HepG2 (cell line): Measurements from ENCODE around the gene FBXO24. TPM values are rescaled to one million over a fixed set of nuclear protein-coding genes. Genes with fewer than 3 reads are reported as not detected.
A peak's percentile ranks its signal among the peaks of the same experiment; 100 is the strongest.

Source experiments
- ATF2 ChIP-seq: sonication (generic); formaldehyde crosslinking; IDR thresholded peaks from 2 replicates; pipeline ENCODE4 v1.4.0; 2020; ENCODE audit warnings: missing genetic modification reagents
- ATF7 ChIP-seq, 2 experiments: fragments of 450-650 bp in 1 of 2; sonication (generic) in 1 of 2; formaldehyde crosslinking in 1 of 2; IDR thresholded peaks; 2 replicates each; pipeline versions ENCODE4 v1.4.0 to v1.6.1; 2016 to 2020; ENCODE audit warnings: antibody characterized with exemption in 1 of 2, mild to moderate bottlenecking in 1 of 2, missing genetic modification reagents in 1 of 2
- ATF7-NPFF ChIP-seq: sonication (generic); formaldehyde crosslinking; IDR thresholded peaks from 2 replicates; pipeline ENCODE4 v1.8.1; 2023; ENCODE audit warnings: mild to moderate bottlenecking, low read depth, missing genetic modification reagents, moderate library complexity
- CEBPZ ChIP-seq: IDR thresholded peaks from 2 replicates; pipeline ENCODE4 v1.6.1; 2012; ENCODE audit warnings: low read length, improper control_type of control experiment
- GABPB1 ChIP-seq: IDR thresholded peaks from 2 replicates; pipeline ENCODE4 v1.6.1; 2016; ENCODE audit warnings: mild to moderate bottlenecking, missing genetic modification reagents, moderate library complexity, missing compliant biosample characterization
- HNF4G ChIP-seq, 2 experiments: sonication (generic) in 1 of 2; formaldehyde crosslinking in 1 of 2; IDR thresholded peaks; 2 replicates each; pipeline versions ENCODE4 v1.4.0 to v1.6.1; 2011 to 2020; ENCODE audit warnings: borderline replicate concordance in 2 of 2, low read depth in 2 of 2, mild to moderate bottlenecking in 2 of 2, low read length in 1 of 2, missing genetic modification reagents in 1 of 2, moderate library complexity in 1 of 2
- MATR3 ChIP-seq: sonication (generic); formaldehyde crosslinking; IDR thresholded peaks from 2 replicates; pipeline ENCODE4 v1.4.0; 2020; ENCODE audit warnings: missing genetic modification reagents
- MEIS2 ChIP-seq: sonication (generic); formaldehyde crosslinking; IDR thresholded peaks from 2 replicates; pipeline ENCODE4 v1.9.0; 2021; ENCODE audit warnings: mild to moderate bottlenecking, missing genetic modification reagents
- MLLT10 ChIP-seq: sonication (generic); formaldehyde crosslinking; IDR thresholded peaks from 2 replicates; pipeline ENCODE4 v1.4.0; 2020; ENCODE audit warnings: missing genetic modification reagents
- RBM22 ChIP-seq: fragments of 200-400 bp; formaldehyde crosslinking; optimal IDR thresholded peaks from 2 replicates; pipeline ENCODE3; 2017; ENCODE audit warnings: mild to moderate bottlenecking, low read length, moderate library complexity
- SAFB2 ChIP-seq: sonication (generic); formaldehyde crosslinking; IDR thresholded peaks from 2 replicates; pipeline ENCODE4 v1.5.1; 2020; ENCODE audit warnings: missing genetic modification reagents, low read depth, mild to moderate bottlenecking, borderline replicate concordance
- SMAD9 ChIP-seq: sonication (generic); formaldehyde crosslinking; IDR thresholded peaks from 2 replicates; pipeline ENCODE4 v1.5.1; 2020; ENCODE audit warnings: mild to moderate bottlenecking, missing genetic modification reagents
- SMARCE1 ChIP-seq: fragments of 450-650 bp; IDR thresholded peaks from 2 replicates; pipeline ENCODE4 v1.6.1; 2017; ENCODE audit warnings: borderline replicate concordance
- SP1 ChIP-seq, 2 experiments: fragments of 450-650 bp in 1 of 2; sonication (generic) in 1 of 2; formaldehyde crosslinking in 1 of 2; IDR thresholded peaks; 2 replicates each; pipeline versions ENCODE4 v1.4.0 to v1.6.1; 2016 to 2020; ENCODE audit warnings: missing genetic modification reagents in 1 of 2
- TBP ChIP-seq: sonication (generic); formaldehyde crosslinking; IDR thresholded peaks from 2 replicates; pipeline ENCODE4 v1.5.0; 2020; ENCODE audit warnings: missing genetic modification reagents
- ZBTB38 ChIP-seq: sonication (generic); formaldehyde crosslinking; IDR thresholded peaks from 2 replicates; pipeline ENCODE4 v1.5.1; 2020; ENCODE audit warnings: mild to moderate bottlenecking, missing genetic modification reagents
- ZNF253 ChIP-seq: sonication (generic); formaldehyde crosslinking; IDR thresholded peaks from 2 replicates; pipeline ENCODE4 v1.8.0; 2022; ENCODE audit warnings: mild to moderate bottlenecking, missing genetic modification reagents, borderline replicate concordance
- ZNF263 ChIP-seq: sonication (generic); formaldehyde crosslinking; IDR thresholded peaks from 2 replicates; pipeline ENCODE4 v1.4.0; 2020; ENCODE audit warnings: missing genetic modification reagents
- ZNF326 ChIP-seq: sonication (generic); formaldehyde crosslinking; IDR thresholded peaks from 2 replicates; pipeline ENCODE4 v1.4.0; 2020; ENCODE audit warnings: missing genetic modification reagents, borderline replicate concordance
- ZNF33A ChIP-seq: sonication (generic); formaldehyde crosslinking; IDR thresholded peaks from 2 replicates; pipeline ENCODE4 v1.5.1; 2020; ENCODE audit warnings: missing genetic modification reagents, mild to moderate bottlenecking, moderate library complexity, borderline replicate concordance
- ZNF552 ChIP-seq: sonication (generic); formaldehyde crosslinking; IDR thresholded peaks from 2 replicates; pipeline ENCODE4 v1.9.0; 2022; ENCODE audit warnings: missing genetic modification reagents, mild to moderate bottlenecking, borderline replicate concordance
- polyA plus RNA-seq, 8 experiments: library from polyadenylated mRNA; depleted of rRNA in 3 of 8; stranded (reverse) in 7 of 8; unstranded in 1 of 8; fragments of >200 nt; fragmentation: Illumina TruSeq in 4 of 8; extraction: Trizol in 4 of 8; gene quantifications; 2 replicates each; pipeline versions ENCODE4 v1.2.1 to v1.2.3, GENCODE V29; 2011 to 2016; ENCODE audit warnings: low read depth in 4 of 8, missing spikeins in 1 of 8, mixed read lengths in 1 of 8; ENCODE audit not compliant: insufficient read depth in 1 of 8
- total RNA-seq, 5 experiments: library from RNA; depleted of rRNA; stranded (reverse); fragments of >200 nt; fragmentation: Illumina TruSeq; extraction: Trizol; gene quantifications; 2 replicates each; pipeline ENCODE4 v1.2.3, GENCODE V29; 2016; ENCODE audit warnings: low read depth in 1 of 5
- TF ChIP-seq, protein P1 (sequence below): sonication (generic); formaldehyde crosslinking; IDR thresholded peaks from 2 replicates; pipeline ENCODE4 v1.5.1; 2020; ENCODE audit warnings: mild to moderate bottlenecking, missing genetic modification reagents

FBXO24 gene
- total and polyA plus RNA-seq, 2 of the 13 experiments (the other 11 are each of a cell fraction or from before 2014, with no cell fraction given) = 0.20 to 0.55 TPM

DNA sequence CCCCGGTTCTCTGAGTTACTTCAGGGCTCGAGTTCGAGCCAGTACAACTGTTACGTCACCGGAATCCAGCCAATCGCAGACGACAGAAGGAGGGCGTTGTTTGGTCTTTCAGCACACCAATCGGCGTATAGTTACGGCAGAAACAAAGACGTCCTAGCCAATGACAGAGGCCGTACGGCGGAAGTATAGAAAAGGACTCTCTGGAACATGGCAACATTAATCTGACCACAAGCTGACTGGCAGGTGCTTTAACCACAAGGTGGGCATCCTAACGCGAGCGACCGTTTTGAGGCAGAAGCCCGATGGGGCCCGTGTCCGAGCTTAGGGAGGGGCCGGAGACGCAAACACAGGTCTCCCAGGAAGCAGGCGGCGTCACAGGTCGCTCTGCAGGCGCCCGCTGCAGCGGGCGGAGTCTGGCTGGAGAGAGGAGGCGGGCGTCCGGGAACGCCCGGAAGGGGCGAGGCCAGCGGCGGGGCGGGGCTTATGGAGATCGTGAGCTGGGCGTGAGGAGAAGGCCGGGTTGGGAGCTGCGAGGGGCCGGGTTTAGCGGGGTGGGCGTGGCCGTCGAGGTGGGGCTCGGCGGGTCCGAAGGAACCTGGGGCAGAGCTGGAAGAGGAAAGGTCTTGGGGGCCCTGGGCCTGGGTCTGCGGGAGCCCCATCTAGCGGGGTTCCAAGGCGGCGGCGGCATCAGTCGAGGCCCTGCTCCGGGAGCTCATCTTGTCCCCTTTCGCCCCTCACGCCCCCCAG is 26.0 kb downstream of the FBXO24 start, which contains the start of gene MOSPD3 (continued):
- TF ChIP-seq SMARCE1 (no peak), ZBTB38 (CRISPR knock-in tag) (no peak), ZNF33A (CRISPR knock-in tag) (no peak), TBP (CRISPR knock-in tag) (no peak), ATF2 (CRISPR knock-in tag) (no peak; the same call in 1 of the 2 replicates), ZNF552 (CRISPR knock-in tag) (no peak), MEIS2 (CRISPR knock-in tag) (no peak), MLLT10 (no peak), HNF4G (IDR thresholded peaks at IDR 0.05; ENCODE audit: borderline replicate concordance, low read depth, low read length) (no peak), HNF4G (CRISPR knock-in tag; IDR thresholded peaks at IDR 0.05; ENCODE audit: borderline replicate concordance, low read depth) (no peak), SMAD9 (CRISPR knock-in tag) (no peak), SP1 (IDR thresholded peaks at IDR 0.05) (no peak), SP1 (CRISPR knock-in tag; IDR thresholded peaks at IDR 0.05) (peak; percentile 50; the same call in 1 of the 2 replicates), ZNF326 (no peak), CEBPZ (no peak; the same call in 1 of the 2 replicates), RBM22 (no peak), GABPB1 (peak; percentile 91), ATF7 (IDR thresholded peaks at IDR 0.05) (peak; percentile 93), ATF7 (CRISPR knock-in tag; IDR thresholded peaks at IDR 0.05) (no peak), SAFB2 (CRISPR knock-in tag) (no peak), ZNF263 (no peak), MATR3 (no peak), ZNF253 (CRISPR knock-in tag) (no peak), ATF7-NPFF (CRISPR knock-in tag) (no peak)
- TF ChIP-seq, protein P1, sequence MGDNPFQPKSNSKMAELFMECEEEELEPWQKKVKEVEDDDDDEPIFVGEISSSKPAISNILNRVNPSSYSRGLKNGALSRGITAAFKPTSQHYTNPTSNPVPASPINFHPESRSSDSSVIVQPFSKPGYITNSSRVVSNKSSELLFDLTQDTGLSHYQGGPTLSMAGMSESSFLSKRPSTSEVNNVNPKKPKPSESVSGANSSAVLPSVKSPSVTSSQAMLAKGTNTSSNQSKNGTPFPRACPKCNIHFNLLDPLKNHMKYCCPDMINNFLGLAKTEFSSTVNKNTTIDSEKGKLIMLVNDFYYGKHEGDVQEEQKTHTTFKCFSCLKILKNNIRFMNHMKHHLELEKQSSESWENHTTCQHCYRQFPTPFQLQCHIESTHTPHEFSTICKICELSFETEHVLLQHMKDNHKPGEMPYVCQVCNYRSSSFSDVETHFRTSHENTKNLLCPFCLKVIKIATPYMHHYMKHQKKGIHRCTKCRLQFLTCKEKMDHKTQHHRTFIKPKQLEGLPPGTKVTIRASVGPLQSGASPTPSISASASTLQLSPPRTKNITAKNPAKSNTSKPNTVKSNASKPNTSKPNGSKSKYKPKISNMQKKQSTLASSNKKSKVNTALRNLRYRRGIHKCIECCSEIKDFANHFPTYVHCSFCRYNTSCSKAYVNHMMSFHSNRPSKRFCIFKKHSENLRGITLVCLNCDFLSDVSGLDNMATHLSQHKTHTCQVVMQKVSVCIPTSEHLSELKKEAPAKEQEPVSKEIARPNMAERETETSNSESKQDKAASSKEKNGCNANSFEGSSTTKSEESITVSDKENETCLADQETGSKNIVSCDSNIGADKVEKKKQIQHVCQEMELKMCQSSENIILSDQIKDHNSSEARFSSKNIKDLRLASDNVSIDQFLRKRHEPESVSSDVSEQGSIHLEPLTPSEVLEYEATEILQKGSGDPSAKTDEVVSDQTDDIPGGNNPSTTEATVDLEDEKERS = no peak
